GM21723 (cell line): ENCODE measurements around the gene PLCG1.
A peak's percentile ranks its signal among the peaks of the same experiment; 100 is the strongest.
"Not testable (repeated sequence)": the region's sequence is repeated elsewhere in the genome, so short reads cannot be mapped to it uniquely, and the experiment has no call there.

Experiments
- ATAC-seq: cut with Tn5 transposase; IDR thresholded peaks from one replicate; pipeline ENCODE4 v1.9.1; 2021; ENCODE audit warnings: mild to moderate bottlenecking, moderate library complexity; ENCODE audit not compliant: unreplicated experiment

PLCG1 gene

DNA sequence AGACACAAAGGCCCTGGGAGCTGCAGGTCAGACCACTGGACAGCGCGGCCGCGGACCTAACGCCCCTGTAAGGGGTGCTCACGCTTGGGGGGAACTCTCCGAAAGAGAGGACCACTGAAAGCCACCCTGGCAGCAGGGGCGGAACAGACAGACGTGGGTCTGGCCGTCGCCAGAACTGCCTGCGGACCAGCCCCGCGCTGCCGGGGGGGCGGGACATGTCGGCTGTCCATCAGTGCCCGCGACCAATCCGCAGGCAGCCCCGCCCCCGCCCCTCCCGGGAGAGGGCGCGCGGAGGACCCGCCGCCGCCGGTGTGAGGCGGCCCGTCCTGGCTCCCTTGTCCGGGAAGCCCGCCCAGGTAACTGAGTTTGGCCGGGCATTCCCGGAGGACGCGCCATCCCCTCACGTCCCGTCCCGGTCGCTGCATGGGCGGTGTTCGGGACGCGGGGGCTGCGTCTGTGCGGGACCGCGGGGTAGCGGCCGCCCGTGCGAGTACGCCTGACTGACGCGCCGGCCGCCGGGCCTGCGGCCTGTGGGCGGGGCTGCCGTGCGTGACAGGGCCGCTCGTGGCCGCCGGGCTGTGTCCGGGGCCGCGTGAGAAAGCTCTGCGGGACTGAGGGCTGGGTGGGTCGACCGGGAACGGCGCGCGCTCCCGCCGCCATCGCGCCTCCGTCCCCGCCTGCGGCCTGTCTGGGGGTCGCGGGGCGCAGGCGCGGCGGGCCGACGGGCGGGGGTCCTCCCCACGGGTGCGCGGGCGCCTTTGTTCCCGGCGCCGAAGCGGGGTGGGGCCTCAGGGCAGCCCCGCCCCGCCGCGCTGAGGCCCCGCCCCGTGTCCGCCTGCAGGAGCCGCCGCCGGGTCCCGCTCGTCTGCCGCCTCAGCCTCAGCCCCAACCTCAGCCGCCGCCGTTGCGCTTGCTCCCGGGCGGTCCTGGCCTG is at the start of gene PLCG1:
TSS of gene PLCG1 (plus strand) at position 864 of the 934 bp plus-strand sequence. CDS start 99 bp downstream, outside the sequence.
- peak; percentile 55 for ATAC-seq

- ATAC-seq, result no peak
These were observed 49.6 kb upstream of the PLCG1 start for GRCh38 chr20:41087777-41088176.

GRCh38 chr20:41089555-41089954 is 47.8 kb upstream of the PLCG1 start:
- ATAC-seq, result no peak

- ATAC-seq, result no peak
These were observed 45.4 kb upstream of the PLCG1 start for GRCh38 chr20:41091927-41092326.

DNA sequence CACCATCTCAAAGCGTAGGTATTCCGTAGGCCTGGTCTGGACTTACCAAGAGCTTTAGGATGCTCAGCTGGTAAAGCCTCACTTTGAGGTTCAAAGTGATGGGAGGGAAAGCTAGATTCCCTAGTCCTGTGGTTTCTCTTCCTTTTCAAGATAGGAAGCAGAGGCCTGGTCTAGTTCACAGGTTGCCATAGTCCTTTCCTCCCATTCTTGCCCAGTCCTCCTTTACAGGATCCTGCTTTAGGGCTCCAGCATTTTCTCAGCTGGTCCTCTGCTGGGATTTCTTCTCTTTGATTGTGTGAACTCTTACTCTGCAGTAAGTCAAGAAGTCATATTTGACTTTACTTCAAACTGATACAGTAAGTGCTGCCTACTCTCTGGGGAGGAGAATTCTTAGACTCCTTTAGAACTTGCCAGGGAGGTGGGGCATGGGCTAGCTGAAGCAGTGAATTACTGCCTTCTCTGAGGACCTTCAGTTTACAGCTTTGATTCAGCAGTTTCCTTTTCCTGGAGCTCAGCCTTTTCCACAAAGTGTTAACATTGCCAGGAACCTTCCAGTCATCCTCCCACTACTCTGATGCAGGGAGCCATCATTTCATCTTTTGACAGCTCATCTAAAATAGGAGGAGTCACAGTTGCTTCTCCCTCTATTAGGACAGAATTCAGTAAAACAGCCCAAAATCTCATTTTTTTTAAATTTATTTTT is 42.8 kb upstream of the PLCG1 start:
- ATAC-seq, result no peak

- peak; percentile 59 for ATAC-seq
These were observed 42.0 kb upstream of the PLCG1 start for GRCh38 chr20:41095110-41095969.

- ATAC-seq, result no peak
These were observed 38.6 kb upstream of the PLCG1 start for GRCh38 chr20:41098703-41099250.

DNA sequence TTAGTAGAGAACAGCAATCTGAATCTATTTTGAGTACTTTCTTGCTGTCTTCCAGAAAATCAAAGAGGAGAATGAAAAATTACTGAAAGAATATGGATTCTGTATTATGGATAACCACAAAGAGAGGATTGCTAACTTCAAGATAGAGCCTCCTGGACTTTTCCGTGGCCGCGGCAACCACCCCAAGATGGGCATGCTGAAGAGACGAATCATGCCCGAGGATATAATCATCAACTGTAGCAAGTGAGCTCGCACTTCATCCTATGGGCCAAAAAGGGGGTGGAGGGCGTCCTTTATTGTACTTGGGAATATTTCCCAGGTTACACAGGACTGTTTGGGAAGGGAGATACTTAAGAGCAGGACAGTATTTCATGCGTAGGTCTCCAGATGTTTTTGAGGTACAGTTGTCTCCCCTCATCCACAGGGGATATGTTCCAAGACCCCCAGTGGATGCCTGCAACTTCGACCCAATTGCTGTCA is 37.3 kb upstream of the PLCG1 start:
- ATAC-seq, result no peak

DNA sequence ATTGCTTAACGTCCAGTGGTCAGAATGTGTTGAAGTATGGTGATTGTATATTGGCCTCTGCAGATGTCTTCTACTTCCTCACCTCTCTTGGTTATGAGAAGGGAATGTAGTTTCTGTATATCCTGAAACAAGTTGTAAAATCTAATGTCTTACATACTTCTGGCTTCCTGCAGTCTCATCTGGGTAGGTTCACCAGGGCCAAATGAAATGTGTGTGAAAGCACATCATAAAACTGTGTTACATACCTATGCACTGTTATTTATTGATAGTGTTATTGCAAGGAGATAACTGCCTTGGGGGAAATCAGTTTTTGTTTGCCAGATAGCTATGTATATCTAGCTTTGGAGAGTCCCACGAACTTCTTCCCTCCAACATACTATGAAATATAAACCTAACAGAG is 35.7 kb upstream of the PLCG1 start:
- no peak for ATAC-seq

DNA sequence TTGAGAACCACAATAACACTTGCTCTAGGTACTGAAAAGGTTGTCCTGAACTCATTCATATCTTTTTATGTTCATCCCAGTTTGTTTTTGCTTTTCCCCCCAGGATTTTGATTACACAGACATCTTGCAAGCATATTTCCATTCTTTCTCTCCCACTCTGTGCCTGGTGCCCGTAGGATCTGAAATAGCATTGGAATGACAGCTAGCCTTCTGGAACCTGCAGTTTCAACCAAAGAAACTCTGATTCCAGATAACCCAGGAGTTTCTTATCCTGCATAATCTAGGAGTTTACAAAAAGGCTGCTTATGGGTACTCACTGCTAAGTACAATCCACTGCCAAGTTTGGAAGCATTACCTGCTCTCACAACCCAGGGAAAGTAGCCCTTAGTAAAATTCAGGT is 28.8 kb upstream of the PLCG1 start:
- ATAC-seq, result no peak

- no peak for ATAC-seq
These were observed 27.3 kb upstream of the PLCG1 start for GRCh38 chr20:41110012-41110411.

GRCh38 chr20:41110930-41111577 is 26.3 kb upstream of the PLCG1 start:
- no peak for ATAC-seq

DNA sequence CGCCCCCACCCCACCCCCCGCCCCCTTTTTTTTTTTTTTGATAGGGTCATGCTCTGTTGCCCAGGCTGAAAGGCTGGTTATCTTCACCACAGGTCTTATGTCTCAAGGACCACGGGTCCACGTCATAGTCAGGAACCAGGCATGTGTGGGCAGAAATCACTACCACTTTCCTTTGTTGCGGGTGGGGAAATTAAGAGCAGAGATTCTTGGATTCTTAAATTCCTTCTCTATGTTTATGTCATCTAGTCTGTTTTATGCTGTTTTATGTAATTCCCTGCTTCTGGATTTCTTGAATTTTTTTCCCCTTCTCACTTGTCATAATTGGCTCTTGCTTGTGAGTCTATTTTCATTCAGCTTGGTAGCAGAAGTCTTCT is 25.8 kb upstream of the PLCG1 start:
- no peak for ATAC-seq

- no peak for ATAC-seq
These were observed 20.9 kb upstream of the PLCG1 start for GRCh38 chr20:41116282-41116956.

DNA sequence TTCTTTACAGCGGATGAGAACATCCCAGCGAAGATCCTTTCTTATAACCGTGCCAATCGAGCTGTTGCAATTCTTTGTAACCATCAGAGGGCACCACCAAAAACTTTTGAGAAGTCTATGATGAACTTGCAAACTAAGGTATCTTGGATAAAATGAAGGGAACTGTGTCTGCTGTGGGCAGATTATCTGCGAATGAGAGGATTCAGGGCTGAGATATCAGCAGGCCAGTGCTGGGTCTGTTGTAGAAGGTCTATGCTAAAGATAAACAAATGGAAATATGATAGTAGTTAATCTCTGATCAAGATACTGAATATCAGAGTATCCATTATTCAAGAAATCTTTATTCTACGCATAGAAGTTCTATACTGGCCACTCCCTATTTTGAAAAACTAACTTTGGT is 19.2 kb upstream of the PLCG1 start:
- ATAC-seq, result not testable (repeated sequence)

- no peak for ATAC-seq
These were observed 18.7 kb upstream of the PLCG1 start for GRCh38 chr20:41118632-41119031.

DNA sequence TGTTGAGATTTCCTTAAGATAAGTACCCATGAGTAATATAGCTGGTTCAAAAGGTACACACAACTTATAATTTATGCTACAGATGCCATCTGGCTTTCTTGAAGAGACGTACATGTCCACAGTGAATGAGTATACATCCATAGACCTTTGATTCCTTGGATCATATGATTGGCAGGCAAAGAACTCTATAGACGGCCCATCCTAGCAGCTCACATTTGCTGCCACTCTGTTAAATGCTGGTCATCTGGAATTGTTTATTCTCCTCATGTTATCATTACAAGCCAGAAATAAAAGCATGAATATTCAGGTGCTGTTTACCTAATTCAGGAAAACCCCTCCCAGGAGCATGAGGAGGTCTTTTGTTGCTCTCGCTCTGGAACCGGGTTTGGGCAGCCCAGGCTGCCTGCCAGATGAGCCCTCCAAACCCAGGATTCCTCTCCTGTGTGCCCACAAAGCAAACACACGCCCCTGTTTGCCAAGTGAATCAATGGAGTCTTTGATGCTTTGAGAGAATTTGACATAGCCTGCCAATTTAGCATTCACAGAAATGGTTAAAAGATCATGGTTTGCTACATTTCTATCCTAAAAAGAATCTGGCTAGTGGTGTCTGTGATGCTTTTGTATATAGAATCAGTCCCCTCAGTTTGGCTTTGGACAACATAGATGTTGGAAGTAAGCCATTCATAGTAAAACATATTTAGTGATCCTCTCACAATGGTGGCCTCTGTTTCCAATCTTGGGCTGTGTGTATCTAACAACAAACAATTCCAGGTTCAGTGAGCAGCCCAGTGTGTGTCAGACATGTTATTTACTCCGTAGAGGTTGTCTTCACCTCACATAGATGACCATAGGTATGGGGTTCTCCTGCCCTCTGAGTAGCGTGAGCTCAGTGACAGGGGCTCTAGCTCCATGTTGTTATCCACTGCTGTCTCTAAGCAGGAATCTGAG is 17.5 kb upstream of the PLCG1 start:
- ATAC-seq, result no peak

DNA sequence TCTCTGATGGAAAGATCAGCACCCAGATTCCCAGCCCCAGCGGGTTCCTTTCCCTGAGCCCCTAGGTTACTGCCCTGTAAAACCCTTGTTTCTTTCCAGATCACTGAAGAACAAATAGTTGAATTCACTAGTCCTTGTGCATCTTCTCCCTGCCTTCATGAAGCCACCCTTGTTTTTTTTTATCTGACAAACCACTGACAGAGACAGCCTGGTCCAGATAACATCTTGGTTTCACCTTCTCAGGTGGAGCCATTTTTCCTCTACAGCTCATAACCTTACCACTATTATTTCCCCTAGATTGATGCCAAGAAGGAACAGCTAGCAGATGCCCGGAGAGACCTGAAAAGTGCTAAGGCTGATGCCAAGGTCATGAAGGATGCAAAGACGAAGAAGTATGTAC is 15.9 kb upstream of the PLCG1 start:
- ATAC-seq, result no peak

GRCh38 chr20:41123631-41124030 is 13.7 kb upstream of the PLCG1 start:
- no peak for ATAC-seq
